ENCODE data around the gene ZBTB4. TPM values are rescaled to one million over a fixed set of nuclear protein-coding genes. Genes with fewer than 3 reads are reported as not detected.

Gene ZBTB4
- total and polyA plus RNA-seq, 2 experiments from 2014 or later, result 3.6 to 11.2 TPM

GRCh38 chr17:7466318-7466638, 13.2 kb downstream of the ZBTB4 start:
- Histone ChIP-seq H2AFZ (no peak overlapping the region), H3K4me2 (no peak overlapping the region), H4K20me1 (replicated peaks; ENCODE audit: insufficient read depth) (no peaks in the 10 kb centered on the region), H3F3A (replicated peaks; ENCODE audit: low read depth) (no peaks in the 10 kb centered on the region), H3K27me3 (ENCODE audit: insufficient read depth) (no peaks in the 10 kb centered on the region), H3K4me3 (no peak overlapping the region), H3K36me3 (ENCODE audit: insufficient read depth) (no peaks in the 10 kb centered on the region), H3K4me1 (ENCODE audit: insufficient read depth) (peaks cover 8% of the 10 kb centered on the region; the same call in 1 of the 2 replicates), H3K9me2 (ENCODE audit: insufficient read depth) (no peaks in the 10 kb centered on the region), H3K79me2 (replicated peaks; ENCODE audit: insufficient read depth) (0 out of 2 replicates have a peak, but pooled peaks cover 10% of the 10 kb centered on the region), H3K27ac (ENCODE audit: low read depth) (no peak overlapping the region)
- Mint-ChIP-seq H3K9me3 (no peaks in the 10 kb centered on the region), H3K27ac (no peak overlapping the region), H3K36me3 (ENCODE audit: low read depth) (peaks cover 8% of the 10 kb centered on the region), H3K27me3 (ENCODE audit: insufficient read depth, low read depth, poor library complexity) (peaks cover 11% of the 10 kb centered on the region), H3K4me3 (no peak overlapping the region), H3K4me1 (peaks cover 11% of the 10 kb centered on the region)
- TF ChIP-seq NANOG (IDR thresholded peaks at IDR 0.05; ENCODE audit: borderline replicate concordance), result no peak
- TF ChIP-seq JUNB (IDR thresholded peaks at IDR 0.05; ENCODE audit: unreplicated experiment), result no peak
- TF ChIP-seq REST (IDR thresholded peaks at IDR 0.05; ENCODE audit: unreplicated experiment), result no peak
- no peak for TF ChIP-seq POLR2AphosphoS5 (IDR thresholded peaks at IDR 0.05; ENCODE audit: low read depth)
- DNase-seq (ENCODE audit: low spot score) (no peak), ATAC-seq (no peak)

- Histone ChIP-seq H3K9me2 (ENCODE audit: insufficient read depth) (no peaks in the 10 kb centered on the region), H3K4me2 (no peak overlapping the region), H2AFZ (no peak overlapping the region), H3F3A (replicated peaks; ENCODE audit: low read depth) (no peaks in the 10 kb centered on the region), H3K27ac (ENCODE audit: low read depth) (no peak overlapping the region), H3K36me3 (ENCODE audit: insufficient read depth) (no peaks in the 10 kb centered on the region), H3K79me2 (replicated peaks; ENCODE audit: insufficient read depth) (0 out of 2 replicates have a peak, but pooled peaks cover 5% of the 10 kb centered on the region), H3K27me3 (ENCODE audit: insufficient read depth) (no peaks in the 10 kb centered on the region), H3K4me3 (no peak overlapping the region), H3K4me1 (ENCODE audit: insufficient read depth) (peaks cover 13% of the 10 kb centered on the region; the same call in 1 of the 2 replicates), H4K20me1 (replicated peaks; ENCODE audit: insufficient read depth) (no peaks in the 10 kb centered on the region)
- Mint-ChIP-seq H3K27me3 (ENCODE audit: insufficient read depth, low read depth, poor library complexity) (peaks cover 12% of the 10 kb centered on the region), H3K4me1 (peaks cover 17% of the 10 kb centered on the region), H3K27ac (no peak overlapping the region), H3K36me3 (ENCODE audit: low read depth) (peaks cover 11% of the 10 kb centered on the region), H3K9me3 (no peaks in the 10 kb centered on the region), H3K4me3 (no peak overlapping the region)
- DNase-seq (ENCODE audit: low spot score) (no peak), ATAC-seq (no peak)
- TF ChIP-seq CTCF (conservative IDR thresholded peaks at IDR 0.05; ENCODE audit: low read depth in 2 of 2) (no peak), ZNF331 (CRISPR knock-in tag; IDR thresholded peaks at IDR 0.05; ENCODE audit: low read depth) (no peak), POLR2AphosphoS5 (IDR thresholded peaks at IDR 0.05; ENCODE audit: low read depth) (no peak), CREB1 (CRISPR knock-in tag; IDR thresholded peaks at IDR 0.05; ENCODE audit: low read depth) (no peak), ETS1 (IDR thresholded peaks at IDR 0.05) (no peak), REST (IDR thresholded peaks at IDR 0.05; ENCODE audit: unreplicated experiment) (no peak), JUNB (IDR thresholded peaks at IDR 0.05; ENCODE audit: unreplicated experiment) (no peak), EZH2phosphoT487 (IDR thresholded peaks at IDR 0.05; ENCODE audit: unreplicated experiment) (no peak), ZNF114 (CRISPR knock-in tag; IDR thresholded peaks at IDR 0.05) (no peak)
Observed at GRCh38 chr17:7465597-7466275, 13.7 kb downstream of the ZBTB4 start.
